Measurements from ENCODE around the gene SLC6A17. TPM values are rescaled to one million over a fixed set of nuclear protein-coding genes. Genes with fewer than 3 reads are reported as not detected.

Gene SLC6A17
- total and polyA plus RNA-seq, 2 donors: under 0.01 to 0.30 TPM

DNA sequence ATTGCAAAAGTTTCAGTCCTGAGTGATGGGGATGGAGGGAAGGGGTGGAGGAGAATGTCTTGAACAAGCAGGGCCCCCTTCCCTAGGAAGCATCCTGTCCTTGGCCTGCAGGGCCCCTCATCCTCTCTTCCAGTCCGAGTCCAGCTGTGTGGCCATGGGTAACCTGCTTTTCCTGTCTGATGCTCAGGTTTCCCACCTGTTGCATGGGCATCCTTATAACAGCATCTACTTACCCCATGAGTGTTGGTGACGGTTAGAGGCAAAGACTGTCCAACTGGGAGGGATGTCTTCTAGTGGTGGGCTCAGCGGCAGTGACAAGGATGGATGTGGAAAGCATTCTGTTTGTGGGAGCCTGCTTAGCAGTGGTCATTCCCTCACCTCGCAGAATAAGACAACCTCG lies 36.1 kb upstream of the SLC6A17 start:
- Histone ChIP-seq H3K4me1 (ENCODE audit: control insufficient read depth in 2 of 2, insufficient read depth in 2 of 2, low read length in 2 of 2) (no peaks in the 10 kb centered on the region), H3K4me3 (ENCODE audit: low read length in 2 of 2) (no peak overlapping the region), H3K27ac (ENCODE audit: low read depth in 1 of 2, low read length in 1 of 2) (no peak overlapping the region), H3K27me3 (ENCODE audit: control insufficient read depth in 2 of 2, insufficient read depth in 1 of 2, low read length in 1 of 2) (peaks cover 0 to 59% of the 10 kb centered on the region in 2 donors), H3K36me3 (ENCODE audit: control insufficient read depth in 2 of 2, insufficient read depth in 2 of 2, low read length in 1 of 2) (no peaks in the 10 kb centered on the region), H3K9me3 (ENCODE audit: control insufficient read depth in 2 of 2, insufficient read depth in 1 of 2, low read length in 1 of 2) (no peaks in the 10 kb centered on the region)
- WGBS: 92% methylated on average over 5 of the region's 5 CpGs
- no peak for DNase-seq (ENCODE audit: low read depth in 6 of 9, low spot score in 9 of 9)

- peaks cover 0 to 56% of the 10 kb centered on the region in 2 donors for H3K27me3 ChIP-seq (ENCODE audit: control insufficient read depth in 2 of 2, insufficient read depth in 1 of 2, low read length in 1 of 2)
These were observed 35.5 kb upstream of the SLC6A17 start for GRCh38 chr1:110114784-110115183.

DNA sequence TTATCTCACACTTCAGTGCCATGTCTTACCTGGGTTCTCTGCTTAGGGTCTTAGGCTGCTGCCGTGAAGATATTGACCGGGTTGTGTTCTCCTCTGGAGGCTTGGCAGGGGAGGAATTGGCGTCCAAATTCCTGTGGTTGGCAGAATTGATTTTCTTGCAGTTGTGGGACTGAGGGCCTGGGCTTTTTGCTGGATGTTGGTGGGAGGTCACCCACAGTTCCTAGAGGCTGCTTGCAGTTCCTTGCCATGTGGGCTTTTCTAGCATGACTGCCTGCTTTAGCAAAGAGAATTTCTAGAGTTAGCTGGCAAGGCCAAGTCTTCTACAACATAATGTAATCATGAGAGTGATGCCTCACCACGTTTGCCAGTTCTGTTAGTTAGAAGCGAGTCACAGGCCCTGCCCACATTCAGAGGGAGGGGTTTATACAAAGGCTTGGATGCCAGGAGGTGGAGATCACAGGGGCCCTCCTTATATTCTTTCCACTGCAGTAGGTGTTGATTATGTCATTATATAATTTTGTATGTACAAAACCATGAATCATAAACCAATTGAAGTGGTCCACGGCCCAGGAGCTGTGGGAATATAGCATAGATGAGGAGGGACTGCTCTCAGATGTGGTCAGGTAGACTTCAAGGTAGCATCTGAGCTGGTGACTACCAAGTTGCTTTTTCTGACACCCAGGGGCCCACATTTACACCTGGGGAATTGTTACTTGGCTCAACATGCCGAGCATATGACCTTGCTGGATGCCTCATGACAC lies 31.5 kb upstream of the SLC6A17 start:
- Histone ChIP-seq H3K27me3 (ENCODE audit: control insufficient read depth in 2 of 2, insufficient read depth in 1 of 2, low read length in 1 of 2) (peaks cover 0 to 36% of the 10 kb centered on the region in 2 donors), H3K4me1 (ENCODE audit: control insufficient read depth in 2 of 2, insufficient read depth in 2 of 2, low read length in 2 of 2) (no peaks in the 10 kb centered on the region), H3K27ac (ENCODE audit: low read depth in 1 of 2, low read length in 1 of 2) (no peak overlapping the region), H3K9me3 (ENCODE audit: control insufficient read depth in 2 of 2, insufficient read depth in 1 of 2, low read length in 1 of 2) (peaks cover 0 to 16% of the 10 kb centered on the region in 2 donors), H3K4me3 (ENCODE audit: low read length in 2 of 2) (no peak overlapping the region), H3K36me3 (ENCODE audit: control insufficient read depth in 2 of 2, insufficient read depth in 2 of 2, low read length in 1 of 2) (no peaks in the 10 kb centered on the region)
- WGBS: 83% methylated on average over 7 of the region's 7 CpGs
- no peak for DNase-seq (ENCODE audit: low read depth in 6 of 9, low spot score in 9 of 9)

More at GRCh38 chr1:110114784-110115183, 35.5 kb upstream of the SLC6A17 start:
- H3K4me3 ChIP-seq (ENCODE audit: low read length in 2 of 2): no peak overlapping the region
- H3K9me3 ChIP-seq (ENCODE audit: control insufficient read depth in 2 of 2, insufficient read depth in 1 of 2, low read length in 1 of 2): no peaks in the 10 kb centered on the region
- no peak overlapping the region for H3K27ac ChIP-seq (ENCODE audit: low read depth in 1 of 2, low read length in 1 of 2)
- H3K4me1 ChIP-seq (ENCODE audit: control insufficient read depth in 2 of 2, insufficient read depth in 2 of 2, low read length in 2 of 2): no peaks in the 10 kb centered on the region
- DNase-seq (ENCODE audit: low read depth in 6 of 9, low spot score in 9 of 9): no peak
- WGBS: 82% methylated on average over 5 of the region's 5 CpGs
- no peaks in the 10 kb centered on the region for H3K36me3 ChIP-seq (ENCODE audit: control insufficient read depth in 2 of 2, insufficient read depth in 2 of 2, low read length in 1 of 2)

GRCh38 chr1:110119843-110120242 lies 30.5 kb upstream of the SLC6A17 start:
- Histone ChIP-seq H3K36me3 (ENCODE audit: control insufficient read depth in 2 of 2, insufficient read depth in 2 of 2, low read length in 1 of 2) (no peaks in the 10 kb centered on the region), H3K4me1 (ENCODE audit: control insufficient read depth in 2 of 2, insufficient read depth in 2 of 2, low read length in 2 of 2) (no peaks in the 10 kb centered on the region), H3K27me3 (ENCODE audit: control insufficient read depth in 2 of 2, insufficient read depth in 1 of 2, low read length in 1 of 2) (peaks cover 0 to 26% of the 10 kb centered on the region in 2 donors), H3K4me3 (ENCODE audit: low read length in 2 of 2) (no peak overlapping the region), H3K9me3 (ENCODE audit: control insufficient read depth in 2 of 2, insufficient read depth in 1 of 2, low read length in 1 of 2) (peaks cover 0 to 16% of the 10 kb centered on the region in 2 donors), H3K27ac (ENCODE audit: low read depth in 1 of 2, low read length in 1 of 2) (no peak overlapping the region)
- DNase-seq (ENCODE audit: low read depth in 6 of 9, low spot score in 9 of 9): no peak
- WGBS: 88% methylated on average over 3 of the region's 3 CpGs

DNA sequence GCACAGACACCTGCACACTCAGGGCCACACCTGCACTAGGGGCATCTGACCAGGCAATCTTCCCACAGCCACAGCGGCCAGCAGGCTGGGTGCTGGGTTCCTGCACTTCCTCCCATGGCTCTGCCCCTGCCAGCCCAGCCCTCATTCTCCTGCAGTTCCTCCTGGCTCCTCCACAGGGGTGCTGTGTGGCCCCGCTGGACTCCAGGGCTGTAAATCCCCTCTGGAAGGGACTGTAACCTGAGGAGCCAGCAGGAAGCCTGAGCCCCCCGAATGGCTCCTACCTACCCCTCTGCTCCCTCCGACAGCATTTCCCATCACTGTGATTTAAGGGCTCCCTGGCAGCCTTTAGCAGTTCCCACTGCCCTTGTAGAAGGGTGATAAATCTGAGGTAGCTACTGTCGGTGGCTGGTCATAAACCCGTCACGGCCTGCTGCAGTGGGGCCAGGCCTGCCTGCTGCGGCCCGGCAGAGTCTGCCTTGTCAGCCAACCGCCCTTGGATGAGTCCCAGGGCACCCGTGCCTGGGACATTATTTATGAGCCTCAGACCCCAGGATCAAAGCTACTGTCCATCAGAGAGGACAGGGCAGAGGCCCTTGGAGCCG lies 29.2 kb upstream of the SLC6A17 start:
- Histone ChIP-seq H3K27ac (ENCODE audit: low read depth in 1 of 2, low read length in 1 of 2) (no peak overlapping the region), H3K27me3 (ENCODE audit: control insufficient read depth in 2 of 2, insufficient read depth in 1 of 2, low read length in 1 of 2) (peaks cover 0 to 21% of the 10 kb centered on the region in 2 donors), H3K36me3 (ENCODE audit: control insufficient read depth in 2 of 2, insufficient read depth in 2 of 2, low read length in 1 of 2) (no peaks in the 10 kb centered on the region), H3K9me3 (ENCODE audit: control insufficient read depth in 2 of 2, insufficient read depth in 1 of 2, low read length in 1 of 2) (peaks cover 0 to 16% of the 10 kb centered on the region in 2 donors), H3K4me1 (ENCODE audit: control insufficient read depth in 2 of 2, insufficient read depth in 2 of 2, low read length in 2 of 2) (no peaks in the 10 kb centered on the region), H3K4me3 (ENCODE audit: low read length in 2 of 2) (no peak overlapping the region)
- WGBS: 36% methylated on average over 12 of the region's 12 CpGs
- no peak for DNase-seq (ENCODE audit: low read depth in 6 of 9, low spot score in 9 of 9)

DNA sequence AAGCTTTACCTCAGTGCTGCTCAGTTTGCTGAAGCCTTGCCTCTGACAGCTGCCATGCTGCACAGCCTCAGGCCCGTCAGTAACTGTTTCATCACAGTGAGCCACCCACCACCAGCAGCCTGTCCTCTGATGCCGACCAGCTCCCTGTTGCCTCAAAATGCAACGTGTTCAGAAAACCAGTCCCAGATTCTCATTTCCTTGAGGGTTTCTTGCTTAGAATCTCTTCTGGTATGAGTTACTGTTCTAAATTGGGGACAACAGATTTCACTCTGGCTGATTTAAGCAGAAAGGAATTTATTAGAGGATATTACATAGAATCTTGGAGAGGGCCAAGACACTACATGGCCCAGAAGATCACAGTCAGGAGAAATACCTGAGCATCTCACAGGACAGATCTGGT lies 27.1 kb upstream of the SLC6A17 start:
- Histone ChIP-seq H3K9me3 (ENCODE audit: control insufficient read depth in 2 of 2, insufficient read depth in 1 of 2, low read length in 1 of 2) (peaks cover 0 to 16% of the 10 kb centered on the region in 2 donors), H3K4me3 (ENCODE audit: low read length in 2 of 2) (no peak overlapping the region), H3K27me3 (ENCODE audit: control insufficient read depth in 2 of 2, insufficient read depth in 1 of 2, low read length in 1 of 2) (peaks cover 0 to 25% of the 10 kb centered on the region in 2 donors), H3K27ac (ENCODE audit: low read depth in 1 of 2, low read length in 1 of 2) (no peak overlapping the region), H3K4me1 (ENCODE audit: control insufficient read depth in 2 of 2, insufficient read depth in 2 of 2, low read length in 2 of 2) (no peaks in the 10 kb centered on the region), H3K36me3 (ENCODE audit: control insufficient read depth in 2 of 2, insufficient read depth in 2 of 2, low read length in 1 of 2) (no peaks in the 10 kb centered on the region)
- DNase-seq (ENCODE audit: low read depth in 6 of 9, low spot score in 9 of 9): no peak
- WGBS: 89% methylated on average over 3 of the region's 3 CpGs

- Histone ChIP-seq H3K27ac (ENCODE audit: low read depth in 1 of 2, low read length in 1 of 2) (no peak overlapping the region), H3K27me3 (ENCODE audit: control insufficient read depth in 2 of 2, insufficient read depth in 1 of 2, low read length in 1 of 2) (peaks cover 12 to 51% of the 10 kb centered on the region in 2 donors), H3K9me3 (ENCODE audit: control insufficient read depth in 2 of 2, insufficient read depth in 1 of 2, low read length in 1 of 2) (peaks cover 0 to 10% of the 10 kb centered on the region in 2 donors), H3K36me3 (ENCODE audit: control insufficient read depth in 2 of 2, insufficient read depth in 2 of 2, low read length in 1 of 2) (no peaks in the 10 kb centered on the region), H3K4me3 (ENCODE audit: low read length in 2 of 2) (no peak overlapping the region), H3K4me1 (ENCODE audit: control insufficient read depth in 2 of 2, insufficient read depth in 2 of 2, low read length in 2 of 2) (no peaks in the 10 kb centered on the region)
- DNase-seq (ENCODE audit: low read depth in 6 of 9, low spot score in 9 of 9): no peak
- 98% methylated on average over 4 of the region's 4 CpGs for WGBS
These were observed 24.5 kb upstream of the SLC6A17 start for GRCh38 chr1:110125810-110126209.

- no peak overlapping the region for H3K27ac ChIP-seq (ENCODE audit: low read depth in 1 of 2, low read length in 1 of 2)
- peaks cover 12 to 66% of the 10 kb centered on the region in 2 donors for H3K27me3 ChIP-seq (ENCODE audit: control insufficient read depth in 2 of 2, insufficient read depth in 1 of 2, low read length in 1 of 2)
- DNase-seq (ENCODE audit: low read depth in 6 of 9, low spot score in 9 of 9): no peak
- no peaks in the 10 kb centered on the region for H3K9me3 ChIP-seq (ENCODE audit: control insufficient read depth in 2 of 2, insufficient read depth in 1 of 2, low read length in 1 of 2)
- no peaks in the 10 kb centered on the region for H3K4me1 ChIP-seq (ENCODE audit: control insufficient read depth in 2 of 2, insufficient read depth in 2 of 2, low read length in 2 of 2)
- no peaks in the 10 kb centered on the region for H3K36me3 ChIP-seq (ENCODE audit: control insufficient read depth in 2 of 2, insufficient read depth in 2 of 2, low read length in 1 of 2)
- no peak overlapping the region for H3K4me3 ChIP-seq (ENCODE audit: low read length in 2 of 2)
- whole genome bisulfite sequencing: 8% methylated on average over 31 of the region's 31 CpGs
These were observed 20.1 kb upstream of the SLC6A17 start for GRCh38 chr1:110130113-110130591.

- no peak for DNase-seq (ENCODE audit: low read depth in 6 of 9, low spot score in 9 of 9)
- H3K4me3 ChIP-seq (ENCODE audit: low read length in 2 of 2): no peak overlapping the region
- WGBS: 77% methylated on average over 7 of the region's 7 CpGs
- no peaks in the 10 kb centered on the region for H3K4me1 ChIP-seq (ENCODE audit: control insufficient read depth in 2 of 2, insufficient read depth in 2 of 2, low read length in 2 of 2)
- H3K27ac ChIP-seq (ENCODE audit: low read depth in 1 of 2, low read length in 1 of 2): no peak overlapping the region
- H3K36me3 ChIP-seq (ENCODE audit: control insufficient read depth in 2 of 2, insufficient read depth in 2 of 2, low read length in 1 of 2): no peaks in the 10 kb centered on the region
- H3K27me3 ChIP-seq (ENCODE audit: control insufficient read depth in 2 of 2, insufficient read depth in 1 of 2, low read length in 1 of 2): peaks cover 12 to 73% of the 10 kb centered on the region in 2 donors
- no peaks in the 10 kb centered on the region for H3K9me3 ChIP-seq (ENCODE audit: control insufficient read depth in 2 of 2, insufficient read depth in 1 of 2, low read length in 1 of 2)
These were observed 19.3 kb upstream of the SLC6A17 start for GRCh38 chr1:110130989-110131388.

All from thymus (tissue), 11 donors.